Activated CD4-positive, alpha-beta T cell treated with anti-CD3 and anti-CD28 coated beads, Interleukin-2, amount 50 U/mL, for 4 hours (primary cell): ENCODE results near the gene MANEAL.
"Not testable (repeated sequence)": the region's sequence is repeated elsewhere in the genome, so short reads cannot be mapped to it uniquely, and the experiment has no call there.

Experiments used
- DNase-seq, 2 experiments: peaks; one replicate each; pipeline ENCODE4 v3.0.0-alpha.2; 2020

The MANEAL gene

GRCh38 chr1:37793773-37794371 is at the start of gene MANEAL:
Gene MANEAL, plus strand, starts transcription at chr1:37793847. Its CDS starts 336 bp downstream, at chr1:37794183.
- no peak for DNase-seq

- DNase-seq = no peak
Observed at GRCh38 chr1:37746806-37747205, 46.8 kb upstream of the MANEAL start.

GRCh38 chr1:37748565-37748964 is 45.1 kb upstream of the MANEAL start:
- DNase-seq = no peak

- no peak for DNase-seq
Observed at GRCh38 chr1:37752213-37752582, 41.4 kb upstream of the MANEAL start.

GRCh38 chr1:37752583-37753471 is 40.8 kb upstream of the MANEAL start:
- DNase-seq = no peak

- no peak for DNase-seq
Observed at GRCh38 chr1:37753473-37754321, 40.0 kb upstream of the MANEAL start.

- no peak for DNase-seq
Observed at GRCh38 chr1:37755290-37755689, 38.4 kb upstream of the MANEAL start.

GRCh38 chr1:37755951-37756560 is 37.6 kb upstream of the MANEAL start:
- no peak for DNase-seq

- DNase-seq = no peak
Observed at GRCh38 chr1:37759451-37759850, 34.2 kb upstream of the MANEAL start.

- no peak for DNase-seq
Observed at GRCh38 chr1:37761416-37762095, 32.1 kb upstream of the MANEAL start.

- DNase-seq = no peak
Observed at GRCh38 chr1:37762516-37762915, 31.1 kb upstream of the MANEAL start.

GRCh38 chr1:37763791-37764413 is 29.7 kb upstream of the MANEAL start:
- no peak for DNase-seq

- DNase-seq = no peak
Observed at GRCh38 chr1:37764414-37764825, 29.2 kb upstream of the MANEAL start.

- DNase-seq = no peak
Observed at GRCh38 chr1:37764888-37765441, 28.7 kb upstream of the MANEAL start, which contains the start of gene EPHA10. Gene EPHA10, minus strand, starts transcription at chr1:37765120. Its CDS starts 54 bp downstream, at chr1:37765066.

- no peak for DNase-seq
Observed at GRCh38 chr1:37765916-37766664, 27.6 kb upstream of the MANEAL start.

GRCh38 chr1:37767488-37767887 is 26.2 kb upstream of the MANEAL start:
- no peak for DNase-seq

- DNase-seq = not testable (repeated sequence)
Observed at GRCh38 chr1:37771440-37771839, 22.2 kb upstream of the MANEAL start.

GRCh38 chr1:37776946-37777516 is 16.6 kb upstream of the MANEAL start:
- DNase-seq = peak in 1 of 2 experiments; percentile 14

GRCh38 chr1:37778654-37779053 is 15.0 kb upstream of the MANEAL start:
- DNase-seq = no peak

- DNase-seq = no peak
Observed at GRCh38 chr1:37782491-37782890, 11.2 kb upstream of the MANEAL start.
